HG03097 (cell line): ENCODE measurements around the gene MYO15B.

Experiments used
- ATAC-seq: cut with Tn5 transposase; IDR thresholded peaks from one replicate; pipeline ENCODE4 v1.9.1; 2021; ENCODE audit not compliant: unreplicated experiment, low FRiP score

MYO15B gene

DNA sequence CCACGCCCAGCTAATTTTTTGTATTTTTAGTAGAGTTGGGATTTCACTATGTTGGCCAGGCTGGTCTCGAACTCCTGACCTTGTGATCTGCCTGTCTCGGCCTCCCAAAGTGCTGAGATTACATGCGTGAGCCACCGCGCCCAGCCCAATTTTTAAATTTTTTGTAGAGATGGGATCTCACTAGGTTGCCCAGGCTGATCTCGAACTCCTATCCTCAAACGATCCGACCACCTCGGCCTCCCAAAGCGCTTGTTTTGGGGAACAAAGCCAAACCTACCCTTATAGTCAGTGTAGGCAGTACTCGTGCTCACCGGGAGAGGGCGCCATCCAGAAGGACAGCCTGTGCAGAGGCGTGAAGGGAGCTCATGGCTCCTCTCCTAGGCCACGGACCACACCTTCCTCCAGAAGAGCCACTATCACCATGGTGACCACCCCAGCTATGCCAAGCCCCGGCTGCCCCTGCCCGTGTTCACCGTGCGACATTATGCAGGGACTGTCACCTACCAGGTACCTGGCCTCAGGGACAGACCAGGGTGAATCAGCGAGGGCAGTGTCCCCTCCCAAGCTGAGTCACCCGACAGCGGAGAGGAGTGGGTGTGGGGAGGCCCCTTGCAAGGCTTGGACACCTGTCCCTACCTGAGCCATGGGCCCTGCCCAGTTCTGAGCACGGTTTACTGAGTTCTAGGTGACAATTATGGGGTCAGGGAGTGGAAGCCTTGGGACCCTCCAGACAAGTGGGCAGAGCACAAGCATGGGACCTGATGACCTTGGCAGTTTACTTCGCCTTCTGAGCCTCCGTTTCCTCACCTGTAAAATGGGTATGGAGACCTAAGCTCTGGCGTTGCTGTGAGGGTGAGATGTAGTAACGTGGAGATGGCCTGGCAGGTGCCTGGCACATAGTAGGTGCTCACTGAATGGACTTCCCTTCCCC, 13.7 kb downstream of the MYO15B start:
- no peak for ATAC-seq

DNA sequence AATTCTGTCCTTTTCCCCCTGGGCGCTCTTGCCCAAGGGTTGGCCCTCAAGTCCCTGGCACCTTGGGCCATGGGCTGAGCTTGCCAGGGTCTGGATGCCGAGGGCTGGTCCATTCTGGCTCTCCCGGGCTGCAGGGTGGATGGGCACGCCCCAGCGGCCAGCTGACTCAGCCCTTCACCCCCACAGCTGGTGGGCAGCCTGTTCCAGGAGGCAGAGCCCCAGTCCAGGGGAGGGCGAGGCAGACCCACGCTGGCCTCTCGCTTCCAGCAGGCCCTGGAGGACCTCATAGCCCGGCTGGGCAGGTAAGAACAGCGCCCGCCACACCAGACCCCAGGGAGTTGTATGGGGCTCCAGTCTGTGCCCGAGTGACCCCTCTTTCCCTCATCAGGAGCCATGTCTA, 15.0 kb downstream of the MYO15B start:
- no peak for ATAC-seq

DNA sequence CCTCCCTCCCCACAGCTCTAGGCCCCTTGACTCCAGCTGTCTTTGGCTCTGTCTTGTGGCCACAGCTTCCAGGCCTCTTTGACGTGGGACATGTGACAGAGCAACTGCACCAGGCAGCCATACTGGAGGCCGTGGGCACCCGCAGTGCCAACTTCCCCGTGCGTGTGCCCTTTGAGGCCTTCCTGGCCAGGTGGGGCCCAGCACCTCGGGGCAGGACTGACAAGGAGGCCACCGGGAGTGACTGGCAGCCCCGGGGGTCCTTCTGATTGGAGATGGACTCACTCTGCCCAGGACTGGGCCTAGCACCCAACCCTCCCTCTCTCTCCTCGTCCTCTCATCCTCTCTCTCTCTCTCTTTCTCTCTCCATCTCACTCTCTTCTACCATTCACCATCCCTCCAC, 15.5 kb downstream of the MYO15B start:
- no peak for ATAC-seq

DNA sequence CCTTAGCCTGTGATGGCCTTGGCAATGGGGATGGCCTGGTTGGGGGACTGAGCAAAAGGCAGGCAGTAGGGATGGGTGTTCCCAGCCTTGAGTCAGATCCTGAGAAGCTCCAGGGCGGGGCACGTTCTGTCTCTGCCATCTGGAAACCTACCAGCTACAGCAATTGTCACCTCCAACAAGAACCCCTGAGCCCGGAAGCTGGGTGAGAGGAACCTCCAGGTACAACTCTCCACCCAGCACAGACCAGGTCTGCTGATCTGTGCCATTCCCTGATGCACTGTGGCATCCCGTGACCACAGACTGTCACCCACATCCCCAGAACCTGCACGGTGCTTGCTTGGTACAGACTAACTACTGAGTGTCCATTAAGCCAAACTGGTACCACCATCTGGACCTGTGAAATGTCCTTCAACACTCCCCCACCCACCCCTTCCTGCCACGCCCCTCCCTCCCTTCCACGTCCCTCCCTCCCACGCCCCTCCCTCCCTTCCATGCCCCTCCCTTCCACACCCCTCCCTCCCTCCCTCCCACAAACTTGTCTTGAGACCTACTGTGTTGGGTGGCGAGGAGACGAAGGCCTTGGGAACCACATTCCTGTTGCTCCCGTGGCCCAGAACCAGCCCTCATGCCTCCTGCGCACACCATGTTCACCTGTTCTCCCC, 16.6 kb downstream of the MYO15B start:
- ATAC-seq = no peak

DNA sequence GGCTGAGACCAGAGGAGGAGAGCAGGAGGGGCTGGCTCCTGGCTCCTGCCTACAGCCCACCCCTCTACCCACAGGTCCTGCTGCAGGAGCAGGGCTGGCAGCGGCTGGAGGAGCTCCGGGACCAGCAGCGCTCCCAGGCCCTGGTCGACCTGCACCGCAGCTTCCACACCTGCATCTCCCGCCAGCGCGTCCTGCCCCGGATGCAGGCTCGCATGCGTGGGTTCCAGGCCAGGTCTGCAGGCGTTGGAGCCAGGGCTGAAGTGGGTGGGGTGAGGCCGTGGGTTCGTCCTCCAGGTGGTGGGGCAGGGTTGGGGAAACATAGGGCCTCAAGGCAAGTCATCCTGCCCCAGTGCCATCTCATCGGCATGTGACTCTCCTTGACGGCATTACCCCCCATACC, 18.2 kb downstream of the MYO15B start:
- ATAC-seq = no peak

DNA sequence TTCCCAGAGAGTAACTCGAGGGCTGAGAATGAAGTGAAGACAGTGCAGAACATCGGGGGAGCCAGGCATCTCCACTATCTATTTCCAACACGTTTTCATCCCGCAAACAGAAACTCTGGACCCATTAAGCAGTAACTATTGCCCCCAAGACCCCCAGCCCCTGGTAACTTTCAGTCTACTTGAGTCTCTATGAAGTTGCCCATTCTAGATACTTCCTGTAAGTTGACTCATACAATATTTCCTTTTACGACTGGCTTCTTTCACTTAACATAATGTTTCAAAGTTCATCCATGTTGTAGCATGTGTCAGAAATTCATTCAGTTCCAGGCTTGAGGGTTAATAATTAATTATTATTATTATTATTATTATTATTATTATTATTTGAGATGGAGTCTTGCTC, 19.5 kb downstream of the MYO15B start:
- no peak for ATAC-seq

DNA sequence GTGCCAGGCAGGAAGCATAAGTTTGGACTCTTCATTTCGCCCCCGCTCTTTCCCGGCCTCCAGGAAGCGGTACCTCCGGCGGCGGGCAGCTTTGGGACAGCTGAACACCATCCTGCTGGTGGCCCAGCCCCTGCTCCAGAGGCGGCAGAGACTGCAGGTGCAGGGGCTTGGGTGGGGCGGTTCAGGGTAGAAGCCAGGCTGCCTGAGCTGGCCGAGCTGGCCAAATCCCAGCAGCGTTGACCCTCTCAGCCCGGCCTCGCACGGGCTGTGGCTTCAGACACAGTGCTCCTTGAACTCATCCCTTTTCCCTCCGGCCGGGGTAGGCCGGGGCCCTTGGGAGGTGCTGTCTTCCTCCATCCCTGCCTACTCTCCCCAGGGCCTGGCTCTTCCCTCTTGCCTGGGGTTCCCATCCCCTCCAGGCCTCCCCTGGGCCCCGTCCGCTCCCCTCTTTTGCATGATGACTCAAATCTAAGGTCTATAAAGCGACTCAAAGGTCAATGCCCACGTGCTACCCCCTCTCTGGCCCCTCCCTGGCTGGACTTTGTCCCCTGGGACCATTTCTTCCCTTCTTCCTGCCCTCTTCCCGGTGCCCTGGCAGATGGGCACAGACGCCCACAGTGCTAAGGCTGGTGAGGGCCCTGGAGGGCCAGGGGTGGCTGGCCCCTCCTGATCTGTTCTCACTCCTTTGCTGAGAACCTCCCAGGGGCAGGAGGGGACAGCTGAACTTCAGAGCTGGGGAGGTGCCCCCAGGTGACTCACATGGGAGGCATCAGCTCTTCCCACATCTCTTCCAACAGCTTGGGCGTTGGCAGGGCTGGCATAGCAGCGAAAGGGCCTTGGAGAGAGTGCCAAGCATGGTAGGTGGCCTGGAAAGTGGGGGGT, 22.7 kb downstream of the MYO15B start:
- no peak for ATAC-seq

DNA sequence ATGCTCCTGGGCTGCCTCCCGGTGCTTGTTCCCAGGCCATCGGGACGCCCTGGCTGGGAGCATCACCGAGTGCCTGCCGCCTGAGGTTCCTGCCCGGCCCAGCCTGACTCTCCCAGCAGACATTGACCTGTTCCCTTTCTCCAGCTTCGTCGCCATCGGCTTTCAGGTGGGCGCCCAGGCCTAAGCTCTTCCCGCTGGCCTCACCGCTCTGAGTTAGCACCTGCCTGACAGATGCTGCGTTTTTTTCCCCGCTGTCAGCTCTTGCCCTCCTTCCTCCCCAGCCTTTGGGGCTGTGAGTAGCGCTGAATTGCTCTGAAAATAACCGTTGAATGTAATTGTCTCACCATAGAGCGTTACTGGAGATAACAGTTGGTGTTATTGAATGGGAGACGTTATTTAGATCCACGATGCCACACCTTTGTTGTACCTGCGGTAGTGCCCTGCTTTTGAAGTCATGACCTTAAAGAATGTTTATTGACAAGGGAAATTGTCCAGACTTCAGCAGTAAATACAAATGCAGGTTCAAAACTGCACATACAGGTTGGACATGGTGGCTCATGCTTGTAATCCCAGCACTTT, 24.3 kb downstream of the MYO15B start:
- ATAC-seq = no peak

DNA sequence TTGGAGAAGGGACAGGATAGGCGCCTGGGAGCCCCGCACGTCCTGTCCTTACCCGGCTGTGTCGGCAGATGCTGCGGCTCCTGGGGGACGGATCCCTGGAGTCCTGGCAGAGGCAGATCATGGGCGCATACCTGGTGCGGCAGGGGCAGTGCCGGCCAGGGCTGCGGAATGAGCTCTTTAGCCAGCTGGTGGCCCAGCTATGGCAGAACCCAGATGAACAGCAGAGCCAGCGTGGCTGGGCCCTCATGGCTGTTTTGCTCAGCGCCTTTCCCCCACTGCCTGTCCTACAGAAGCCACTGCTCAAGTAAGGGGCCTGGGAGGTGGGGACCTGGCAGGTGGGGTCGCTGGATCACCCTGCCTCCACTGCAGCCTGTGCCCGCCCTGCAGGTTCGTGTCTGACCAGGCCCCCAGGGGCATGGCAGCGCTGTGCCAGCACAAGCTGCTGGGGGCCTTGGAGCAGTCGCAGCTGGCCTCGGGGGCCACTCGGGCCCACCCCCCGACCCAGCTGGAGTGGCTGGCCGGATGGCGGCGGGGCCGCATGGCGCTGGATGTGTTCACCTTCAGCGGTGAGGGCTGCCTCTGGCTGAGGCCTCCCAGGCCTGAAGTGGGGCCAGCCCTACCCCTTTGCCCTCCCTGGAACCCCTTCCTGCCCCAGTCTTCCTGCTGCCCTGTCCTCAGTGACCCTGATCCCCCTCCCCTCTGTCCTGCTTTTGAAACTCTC, 25.5 kb downstream of the MYO15B start:
- ATAC-seq = no peak

DNA sequence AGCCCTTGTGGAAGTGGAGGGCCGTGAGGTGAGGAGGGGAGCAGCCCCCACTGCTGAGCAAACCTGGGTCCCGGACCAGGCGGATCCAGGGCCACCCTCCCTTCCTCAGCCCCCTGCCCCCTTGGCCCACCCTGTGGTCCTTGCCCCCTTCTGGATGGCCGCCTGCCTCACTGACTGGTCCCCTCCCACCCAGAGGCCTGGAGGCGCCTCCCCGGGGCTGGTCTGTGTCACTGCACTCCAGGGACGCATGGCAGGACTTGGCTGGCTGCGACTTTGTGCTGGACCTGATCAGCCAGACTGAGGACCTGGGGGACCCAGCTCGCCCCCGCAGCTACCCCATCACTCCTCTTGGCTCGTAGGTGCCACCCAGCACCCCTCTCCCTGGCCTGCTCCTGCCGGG, 26.4 kb downstream of the MYO15B start:
- ATAC-seq = no peak

DNA sequence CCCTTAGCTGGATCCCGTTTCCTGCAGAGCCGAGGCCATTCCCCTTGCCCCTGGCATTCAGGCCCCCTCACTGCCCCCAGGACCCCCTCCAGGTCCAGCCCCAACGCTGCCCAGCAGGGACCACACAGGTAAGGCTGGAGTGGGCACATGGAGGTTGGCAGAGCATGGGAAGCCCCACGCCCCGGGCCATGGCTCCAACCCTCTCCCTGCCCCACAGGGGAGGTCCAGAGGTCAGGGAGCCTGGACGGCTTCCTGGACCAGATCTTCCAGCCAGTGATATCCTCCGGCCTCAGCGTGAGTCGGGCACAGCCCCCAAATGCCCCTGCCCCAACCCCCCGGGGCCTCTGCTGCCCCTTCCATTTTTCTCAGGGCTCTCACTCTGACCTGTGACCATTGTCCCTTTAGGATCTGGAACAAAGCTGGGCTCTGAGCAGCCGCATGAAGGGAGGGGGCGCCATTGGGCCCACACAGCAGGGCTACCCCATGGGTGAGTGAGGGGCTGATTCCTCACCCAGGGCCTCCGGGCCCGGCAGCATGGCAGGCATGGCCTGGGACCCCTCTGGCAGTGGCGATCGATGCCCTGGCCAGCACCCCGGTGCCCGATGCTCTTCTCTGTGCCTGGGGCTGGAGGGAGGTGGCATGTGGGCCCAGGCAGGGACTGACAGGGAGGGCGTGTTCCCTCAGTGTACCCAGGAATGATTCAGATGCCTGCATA, 27.1 kb downstream of the MYO15B start:
- no peak for ATAC-seq

DNA sequence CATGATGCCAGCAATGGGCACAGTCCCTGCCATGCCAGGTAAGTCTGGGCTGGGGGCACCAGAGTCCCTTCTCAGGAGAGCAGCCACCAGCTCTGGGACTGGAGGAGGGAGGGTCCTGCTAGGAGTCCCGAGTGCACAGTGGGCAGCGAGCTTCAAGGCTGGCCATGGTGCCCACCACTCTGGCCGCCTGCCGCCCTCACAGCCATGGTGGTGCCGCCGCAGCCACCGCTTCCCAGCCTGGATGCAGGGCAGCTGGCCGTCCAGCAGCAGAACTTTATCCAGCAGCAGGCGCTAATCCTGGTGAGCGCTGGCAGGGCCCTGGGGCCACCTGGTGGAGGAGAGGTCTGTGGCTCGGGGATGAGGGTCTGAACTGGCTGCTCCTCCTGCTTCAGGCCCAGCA, 27.7 kb downstream of the MYO15B start:
- no peak for ATAC-seq

DNA sequence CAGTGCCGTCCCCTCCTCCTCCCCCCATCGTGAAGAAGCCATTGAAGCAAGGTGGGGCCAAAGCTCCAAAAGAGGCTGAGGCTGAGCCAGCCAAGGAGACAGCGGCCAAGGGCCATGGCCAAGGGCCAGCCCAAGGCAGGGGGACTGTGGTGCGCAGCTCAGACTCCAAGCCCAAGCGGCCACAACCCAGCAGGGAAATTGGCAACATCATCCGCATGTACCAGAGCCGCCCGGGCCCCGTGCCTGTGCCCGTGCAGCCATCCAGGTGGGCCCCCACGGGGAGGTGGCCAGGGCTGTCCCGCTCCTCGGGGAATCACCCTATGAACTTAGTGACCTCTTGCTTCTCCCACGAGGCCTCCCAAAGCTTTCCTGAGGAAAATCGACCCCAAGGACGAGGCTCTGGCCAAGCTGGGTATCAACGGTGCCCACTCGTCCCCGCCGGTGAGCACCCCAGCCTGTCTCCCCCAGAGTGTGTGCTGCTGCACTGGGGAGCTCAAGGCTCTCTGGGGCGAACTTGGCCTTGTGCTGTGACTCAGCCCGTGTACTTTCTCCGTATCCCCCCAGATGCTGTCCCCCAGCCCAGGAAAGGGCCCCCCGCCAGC, 29.0 kb downstream of the MYO15B start:
- no peak for ATAC-seq

DNA sequence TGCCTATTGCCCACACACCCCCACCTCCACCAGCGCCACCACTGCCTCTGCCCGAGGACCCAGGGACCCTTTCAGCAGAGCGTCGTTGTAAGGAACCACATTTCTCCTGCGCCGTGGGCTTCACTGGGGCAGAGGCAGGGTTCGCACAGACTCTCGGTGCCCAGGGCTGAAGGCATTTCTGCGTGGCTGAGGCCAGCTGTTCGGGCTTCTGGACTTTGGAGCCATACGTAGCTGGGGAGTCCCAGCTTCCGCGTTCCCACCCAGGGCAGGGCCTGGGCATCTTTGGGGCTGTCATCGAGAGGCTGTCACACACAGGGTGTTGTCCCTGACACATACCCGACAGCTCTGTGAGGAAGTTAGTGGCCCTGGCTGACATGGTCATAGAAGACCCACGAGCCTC, 29.6 kb downstream of the MYO15B start:
- ATAC-seq = no peak

DNA sequence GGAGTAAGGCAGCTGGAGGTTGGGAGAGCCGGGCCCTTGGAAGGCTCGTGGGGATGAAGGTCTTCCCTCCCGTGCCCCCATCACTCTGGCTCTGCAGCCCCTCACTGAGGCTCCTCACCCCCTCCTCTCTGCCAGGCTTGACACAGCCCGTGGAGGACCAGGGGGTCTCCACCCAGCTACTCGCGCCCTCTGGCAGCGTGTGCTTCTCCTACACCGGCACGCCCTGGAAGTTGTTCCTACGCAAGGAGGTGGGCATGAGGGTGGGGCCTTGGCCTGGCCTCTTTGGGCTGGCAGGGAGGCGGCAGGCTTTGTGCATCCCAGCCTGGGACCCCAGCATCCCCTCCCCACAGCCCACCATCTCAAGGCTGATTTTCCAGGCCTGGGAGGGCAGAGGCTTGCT, 30.1 kb downstream of the MYO15B start:
- no peak for ATAC-seq

DNA sequence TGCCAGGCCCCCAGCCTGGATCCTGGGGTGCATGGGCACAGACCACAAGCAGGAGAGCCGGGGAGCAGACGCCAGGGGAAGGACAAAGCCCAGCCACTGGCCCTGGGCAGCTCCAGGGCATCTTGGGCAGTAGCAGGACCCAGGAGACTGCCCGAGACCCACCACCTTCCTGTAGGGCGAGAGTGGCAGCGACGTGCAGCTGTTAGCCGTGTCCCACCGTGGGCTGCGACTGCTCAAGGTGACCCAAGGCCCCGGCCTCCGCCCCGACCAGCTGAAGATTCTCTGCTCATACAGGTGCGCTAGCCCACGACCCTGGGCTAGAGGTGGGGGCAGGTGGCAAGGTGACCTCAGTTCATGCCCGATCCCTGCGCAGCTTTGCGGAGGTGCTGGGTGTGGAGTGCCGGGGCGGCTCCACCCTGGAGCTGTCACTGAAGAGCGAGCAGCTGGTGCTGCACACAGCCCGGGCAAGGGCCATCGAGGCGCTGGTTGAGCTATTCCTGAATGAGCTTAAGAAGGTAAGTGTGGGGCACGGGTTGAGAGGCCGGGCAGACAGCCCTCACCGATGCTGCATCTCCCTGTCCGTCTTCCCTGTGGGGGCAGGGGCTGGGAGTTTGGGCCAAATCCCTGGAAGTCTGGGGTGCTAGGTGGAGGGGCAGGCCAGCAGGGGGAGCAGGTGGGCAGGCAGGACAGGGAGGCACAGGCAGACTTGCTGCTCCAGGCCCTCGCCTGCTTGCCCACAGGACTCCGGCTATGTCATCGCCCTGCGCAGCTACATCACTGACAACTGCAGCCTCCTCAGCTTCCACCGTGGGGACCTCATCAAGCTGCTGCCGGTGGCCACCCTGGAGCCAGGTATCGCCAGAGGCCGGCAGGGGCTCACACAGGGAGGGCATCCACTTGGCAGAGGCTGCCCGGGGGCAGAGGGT, 32.2 kb downstream of the MYO15B start:
- no peak for ATAC-seq

DNA sequence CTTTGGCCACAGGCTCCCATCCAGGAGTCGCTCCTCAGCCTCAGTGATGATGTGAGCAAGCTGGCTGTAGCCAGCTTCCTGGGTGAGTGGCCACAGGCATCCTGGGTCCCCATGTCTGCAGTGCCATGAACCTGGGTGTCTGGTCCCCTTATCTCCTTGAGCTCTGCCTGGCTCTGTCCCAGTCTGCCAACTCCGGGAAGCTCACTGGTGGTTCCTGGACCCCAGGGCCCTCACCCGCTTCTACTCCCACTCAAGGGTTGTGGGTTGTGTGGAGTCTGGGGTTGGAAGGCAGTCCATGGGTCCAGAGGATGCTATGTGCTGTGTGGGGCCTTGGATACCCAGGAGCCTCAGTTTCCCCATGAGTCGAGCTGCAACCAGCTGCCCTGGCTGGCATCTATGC, 33.9 kb downstream of the MYO15B start:
- no peak for ATAC-seq

DNA sequence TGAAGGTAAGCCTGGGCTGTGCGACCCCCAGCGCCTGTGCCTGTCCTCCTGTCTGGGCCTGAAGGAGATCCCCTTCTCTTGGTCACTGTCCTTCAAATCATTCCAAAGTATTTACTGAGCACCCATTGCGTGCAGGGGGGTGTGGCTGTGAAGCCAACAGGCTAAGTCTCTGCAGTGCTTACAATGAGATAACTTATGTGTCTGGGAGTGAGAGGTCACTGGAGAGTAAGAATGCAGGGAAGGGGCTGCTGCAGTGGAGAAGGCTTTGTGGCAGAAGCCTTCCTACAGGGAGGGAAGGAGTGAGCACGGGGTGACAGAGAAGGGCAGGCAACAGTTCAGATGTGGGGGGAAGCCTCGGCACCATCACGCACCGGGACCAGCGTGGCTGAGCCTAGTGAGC, 34.5 kb downstream of the MYO15B start:
- no peak for ATAC-seq
